CD4-positive, CD25-positive, alpha-beta regulatory T cell (primary cell): ENCODE measurements around the gene ENTHD1. TPM values are rescaled to one million over a fixed set of nuclear protein-coding genes. Genes with fewer than 3 reads are reported as not detected.

Experiments
- ATAC-seq, 2 donors: fragments of 150-1000 bp; cut with Tn5 transposase; one replicate each; pipeline ENCODE4 v1.10.0; 2021; ENCODE audit warnings: low read depth in 2 of 2, moderate number of reproducible peaks in 2 of 2, moderate library complexity in 1 of 2
- DNase-seq, 3 donors: peaks; one replicate each; pipeline versions ENCODE4 v3.0.0 to v3.0.0-alpha.2; 2012 to 2022; ENCODE audit warnings: mixed read lengths in 1 of 3
- H3K27ac ChIP-seq: one replicate; pipeline ENCODE4 v1.7.0; 2013; ENCODE audit warnings: mild to moderate bottlenecking, low read length; ENCODE audit not compliant: insufficient read depth, poor library complexity, severe bottlenecking
- H3K27me3 ChIP-seq: one replicate; pipeline ENCODE4 v1.7.0; 2013; ENCODE audit warnings: low read length; ENCODE audit not compliant: control insufficient read depth, insufficient read depth
- H3K36me3 ChIP-seq: one replicate; pipeline ENCODE4 v1.7.0; 2013; ENCODE audit warnings: mild to moderate bottlenecking, low read length, moderate library complexity; ENCODE audit not compliant: control insufficient read depth, insufficient read depth
- H3K4me1 ChIP-seq: 2 replicates; pipeline ENCODE4 v1.7.0; 2013; ENCODE audit warnings: mild to moderate bottlenecking, low read length; ENCODE audit not compliant: insufficient read depth, control insufficient read depth, poor library complexity, severe bottlenecking
- H3K4me3 ChIP-seq: one replicate; pipeline ENCODE4 v1.7.0; 2013; ENCODE audit warnings: low read depth, mild to moderate bottlenecking, low read length, moderate library complexity
- H3K9me3 ChIP-seq, 2 experiments: 1 replicate in 1 of 2; 2 replicates in 1 of 2; pipeline ENCODE4 v1.7.0; 2013; ENCODE audit warnings: low read length in 2 of 2, mild to moderate bottlenecking in 1 of 2, moderate library complexity in 1 of 2; ENCODE audit not compliant: control insufficient read depth in 2 of 2
- H3K27ac Mint-ChIP-seq, 3 donors: one replicate each; pipeline ENCODE4 v1.8.0; 2020 to 2022; ENCODE audit warnings: mild to moderate bottlenecking in 3 of 3, mixed read lengths in 3 of 3, moderate library complexity in 2 of 3
- H3K27me3 Mint-ChIP-seq: one replicate; pipeline ENCODE4 v1.8.0; 2022; ENCODE audit warnings: mild to moderate bottlenecking, mixed read lengths
- H3K36me3 Mint-ChIP-seq: one replicate; pipeline ENCODE4 v1.8.0; 2020; ENCODE audit warnings: mixed read lengths
- H3K4me1 Mint-ChIP-seq, 4 donors: one replicate each; pipeline ENCODE4 v1.8.0; 2020 to 2022; ENCODE audit warnings: mixed read lengths in 4 of 4, mild to moderate bottlenecking in 1 of 4
- H3K4me3 Mint-ChIP-seq, 4 donors: one replicate each; pipeline ENCODE4 v1.8.0; 2020 to 2022; ENCODE audit warnings: mild to moderate bottlenecking in 4 of 4, mixed read lengths in 4 of 4, moderate library complexity in 3 of 4
- H3K9me3 Mint-ChIP-seq, 7 donors: one replicate each; pipeline ENCODE4 v1.8.0; 2020 to 2022; ENCODE audit warnings: mixed read lengths in 7 of 7, mild to moderate bottlenecking in 3 of 7, moderate library complexity in 2 of 7
- polyA plus RNA-seq, 4 donors: library from polyadenylated mRNA; unstranded; fragments of 300-500 nt; fragmentation: Illumina TruSeq; gene quantifications; one replicate each; pipeline ENCODE4 v1.2.3, GENCODE V29; 2021
- total RNA-seq: library from RNA; stranded (reverse); gene quantifications from one replicate; pipeline ENCODE4 v1.2.3, GENCODE V29; 2022

ENTHD1 gene
- total and polyA plus RNA-seq, 5 donors from 2014 or later: 0.13 to 0.32 (median 0.18) TPM; not detected in 1

DNA sequence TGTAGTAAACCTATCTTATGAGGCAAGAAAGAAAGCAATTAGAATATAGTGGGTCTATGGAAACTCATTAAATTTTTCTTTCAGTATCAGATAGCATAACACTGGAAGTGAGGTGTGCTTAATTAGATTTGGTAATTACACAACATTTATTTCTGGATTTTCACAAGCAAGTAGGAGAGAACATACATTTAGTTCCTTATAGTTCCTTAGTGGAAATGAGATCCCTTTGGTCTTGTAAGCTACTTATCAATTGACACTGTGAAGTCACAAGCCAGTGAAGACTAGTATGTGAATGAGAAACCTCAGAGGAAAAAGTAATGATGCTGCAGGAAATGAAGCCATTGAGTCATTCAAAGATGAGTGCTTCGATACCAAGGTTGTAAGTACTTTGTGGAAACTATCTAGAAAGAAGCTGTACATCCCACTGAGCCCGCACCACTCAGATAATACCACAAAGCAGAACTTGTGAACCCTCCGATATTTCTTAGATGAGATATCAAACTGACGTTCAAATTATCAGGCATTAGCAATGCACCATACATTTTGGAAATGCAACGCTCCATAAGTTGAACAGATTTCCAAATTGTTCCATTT, 53.5 kb downstream of the ENTHD1 start:
- peaks cover 6% of the 10 kb centered on the region for H3K4me1 ChIP-seq
- peak overlapping the region; percentile 23 for H3K4me3 ChIP-seq
- no peak overlapping the region for H3K27ac ChIP-seq
- H3K27me3 ChIP-seq: no peaks in the 10 kb centered on the region
- peak; percentile 60 to 65 for ATAC-seq
- DNase-seq: peak in 1 of 3 donors; percentile 70
- no peaks in the 10 kb centered on the region for H3K9me3 ChIP-seq
- H3K36me3 ChIP-seq: no peaks in the 10 kb centered on the region
- no peaks in the 10 kb centered on the region for H3K9me3 Mint-ChIP-seq
- no peaks in the 10 kb centered on the region for H3K36me3 Mint-ChIP-seq
- peaks cover 0 to 18% (median 15%) of the 10 kb centered on the region in 4 donors for H3K4me1 Mint-ChIP-seq
- peak overlapping the region in 1 of 3 donors; percentile 24 for H3K27ac Mint-ChIP-seq
- H3K27me3 Mint-ChIP-seq: peaks cover 12% of the 10 kb centered on the region
- H3K4me3 Mint-ChIP-seq: no peak overlapping the region

DNA sequence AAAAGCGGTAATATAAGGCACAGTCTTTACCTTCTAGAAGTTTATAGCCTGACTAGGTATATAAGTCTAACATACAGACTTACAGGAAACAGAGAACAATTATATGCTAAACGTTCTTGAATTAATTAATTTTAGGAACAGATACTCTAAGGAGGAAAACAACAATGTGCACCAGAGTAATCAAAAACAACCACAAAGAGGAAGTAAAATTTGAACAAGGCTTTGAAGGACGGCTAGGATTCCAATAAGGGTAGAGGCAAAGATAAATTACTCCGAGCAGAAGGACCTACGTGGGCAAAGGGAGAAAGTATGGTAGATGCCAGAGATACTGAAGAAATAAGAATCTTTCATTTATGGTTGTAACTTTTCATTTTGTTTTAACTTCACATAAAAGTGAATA, 54.4 kb downstream of the ENTHD1 start:
- H3K4me3 ChIP-seq: no peak overlapping the region
- Mint-ChIP-seq H3K36me3 (no peaks in the 10 kb centered on the region), H3K4me1 (peaks cover 0 to 16% (median 14%) of the 10 kb centered on the region in 4 donors), H3K4me3 (no peak overlapping the region), H3K27me3 (peaks cover 15% of the 10 kb centered on the region), H3K27ac (peak overlapping the region in 1 of 3 donors; percentile 24), H3K9me3 (no peaks in the 10 kb centered on the region)
- H3K27me3 ChIP-seq: no peaks in the 10 kb centered on the region
- H3K36me3 ChIP-seq: no peaks in the 10 kb centered on the region
- no peak overlapping the region for H3K27ac ChIP-seq
- DNase-seq: no peak
- peaks cover 6% of the 10 kb centered on the region for H3K4me1 ChIP-seq
- no peak for ATAC-seq
- H3K9me3 ChIP-seq: no peaks in the 10 kb centered on the region

GRCh38 chr22:39833610-39834009, 60.0 kb downstream of the ENTHD1 start:
- ATAC-seq (no peak), DNase-seq (no peak)
- Mint-ChIP-seq H3K27ac (no peak overlapping the region), H3K4me3 (no peak overlapping the region), H3K36me3 (no peaks in the 10 kb centered on the region), H3K4me1 (peaks cover 1 to 5% (median 4%) of the 10 kb centered on the region in 4 donors), H3K27me3 (peaks cover 26% of the 10 kb centered on the region), H3K9me3 (no peaks in the 10 kb centered on the region)
- no peaks in the 10 kb centered on the region for H3K4me1 ChIP-seq
- no peaks in the 10 kb centered on the region for H3K36me3 ChIP-seq
- peaks cover 2% of the 10 kb centered on the region for H3K27me3 ChIP-seq
- no peak overlapping the region for H3K4me3 ChIP-seq
- no peaks in the 10 kb centered on the region for H3K9me3 ChIP-seq
- H3K27ac ChIP-seq: no peak overlapping the region

DNA sequence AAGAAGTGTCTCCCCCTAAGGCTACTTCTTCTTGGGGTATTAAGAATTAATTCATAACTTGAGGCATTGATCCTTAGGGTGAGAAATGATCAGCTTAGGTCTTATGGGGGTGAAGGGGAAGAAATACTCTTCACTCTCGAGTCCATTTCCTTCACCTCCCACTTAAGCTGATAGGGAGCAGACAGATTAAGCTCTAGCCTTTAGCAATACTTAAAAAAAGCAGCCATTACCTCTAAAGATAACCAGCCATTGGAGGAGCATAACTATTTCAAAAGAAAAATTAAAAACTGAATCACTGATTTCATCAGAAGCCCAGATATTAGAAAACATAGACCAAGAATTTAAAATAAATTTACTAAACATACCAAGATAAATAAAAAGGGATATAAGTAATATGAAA, 60.5 kb downstream of the ENTHD1 start:
- ATAC-seq: no peak
- Histone ChIP-seq H3K9me3 (no peaks in the 10 kb centered on the region), H3K4me3 (no peak overlapping the region), H3K27ac (no peak overlapping the region), H3K27me3 (peaks cover 2% of the 10 kb centered on the region), H3K4me1 (no peaks in the 10 kb centered on the region), H3K36me3 (no peaks in the 10 kb centered on the region)
- H3K9me3 Mint-ChIP-seq: no peaks in the 10 kb centered on the region
- H3K36me3 Mint-ChIP-seq: no peaks in the 10 kb centered on the region
- no peak overlapping the region for H3K27ac Mint-ChIP-seq
- no peak for DNase-seq
- no peak overlapping the region for H3K4me3 Mint-ChIP-seq
- peaks cover 26% of the 10 kb centered on the region for H3K27me3 Mint-ChIP-seq
- H3K4me1 Mint-ChIP-seq: peaks cover 4 to 9% (median 5%) of the 10 kb centered on the region in 4 donors

- no peaks in the 10 kb centered on the region for H3K4me1 ChIP-seq
- Mint-ChIP-seq H3K4me1 (peaks cover 4 to 12% (median 5%) of the 10 kb centered on the region in 4 donors), H3K4me3 (no peak overlapping the region), H3K27me3 (peaks cover 26% of the 10 kb centered on the region), H3K36me3 (no peaks in the 10 kb centered on the region), H3K9me3 (no peaks in the 10 kb centered on the region), H3K27ac (peak overlapping the region in 1 of 3 donors; percentile 26)
- H3K27ac ChIP-seq: no peak overlapping the region
- ATAC-seq (no peak), DNase-seq (no peak)
- H3K9me3 ChIP-seq: no peaks in the 10 kb centered on the region
- peaks cover 2% of the 10 kb centered on the region for H3K27me3 ChIP-seq
- H3K36me3 ChIP-seq: no peaks in the 10 kb centered on the region
- H3K4me3 ChIP-seq: no peak overlapping the region
These were observed 60.9 kb downstream of the ENTHD1 start for GRCh38 chr22:39832627-39833074.

DNA sequence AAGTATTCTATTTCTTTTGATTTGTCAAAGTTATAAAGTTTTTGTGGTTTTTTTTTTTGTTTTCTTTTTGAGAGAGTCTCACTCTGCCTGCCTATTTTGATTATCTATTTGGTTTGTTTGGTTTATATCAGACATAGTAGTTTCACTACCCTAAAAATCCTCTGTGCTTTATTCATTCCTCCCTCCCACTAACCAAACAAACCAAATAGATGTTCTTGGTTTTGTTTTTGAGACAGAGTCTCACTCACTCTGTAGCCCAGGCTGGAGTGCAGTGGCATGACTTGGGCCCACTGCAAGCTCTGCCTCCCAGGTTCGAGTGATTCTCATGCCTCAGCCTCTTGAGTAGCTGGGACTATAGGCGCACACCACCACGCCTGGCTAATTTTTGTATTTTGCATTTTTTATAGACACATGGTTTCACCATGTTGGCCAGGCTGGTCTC, 67.9 kb downstream of the ENTHD1 start:
- Mint-ChIP-seq H3K36me3 (no peaks in the 10 kb centered on the region), H3K9me3 (peaks cover 0 to 1% (median 0%) of the 10 kb centered on the region in 7 donors), H3K4me1 (peaks cover 7 to 12% (median 10%) of the 10 kb centered on the region in 4 donors), H3K27me3 (peaks cover 12% of the 10 kb centered on the region), H3K4me3 (no peak overlapping the region), H3K27ac (no peak overlapping the region)
- Histone ChIP-seq H3K27ac (no peak overlapping the region), H3K4me3 (no peak overlapping the region), H3K36me3 (no peaks in the 10 kb centered on the region), H3K4me1 (no peaks in the 10 kb centered on the region), H3K9me3 (no peaks in the 10 kb centered on the region), H3K27me3 (no peaks in the 10 kb centered on the region)
- DNase-seq (peak in 1 of 3 donors; percentile 43), ATAC-seq (peak in 1 of 2 donors; percentile 42)

GRCh38 chr22:39821008-39821407, 72.6 kb downstream of the ENTHD1 start:
- no peak overlapping the region for H3K27ac Mint-ChIP-seq
- Histone ChIP-seq H3K36me3 (no peaks in the 10 kb centered on the region), H3K27ac (no peak overlapping the region), H3K4me3 (no peak overlapping the region), H3K4me1 (no peaks in the 10 kb centered on the region), H3K9me3 (no peaks in the 10 kb centered on the region), H3K27me3 (no peaks in the 10 kb centered on the region)
- H3K9me3 Mint-ChIP-seq: peaks cover 0 to 1% (median 0%) of the 10 kb centered on the region in 7 donors
- ATAC-seq (no peak), DNase-seq (no peak)
- peaks cover 8% of the 10 kb centered on the region for H3K27me3 Mint-ChIP-seq
- H3K4me3 Mint-ChIP-seq: no peak overlapping the region
- no peaks in the 10 kb centered on the region for H3K36me3 Mint-ChIP-seq
- peaks cover 0 to 6% (median 3%) of the 10 kb centered on the region in 4 donors for H3K4me1 Mint-ChIP-seq

DNA sequence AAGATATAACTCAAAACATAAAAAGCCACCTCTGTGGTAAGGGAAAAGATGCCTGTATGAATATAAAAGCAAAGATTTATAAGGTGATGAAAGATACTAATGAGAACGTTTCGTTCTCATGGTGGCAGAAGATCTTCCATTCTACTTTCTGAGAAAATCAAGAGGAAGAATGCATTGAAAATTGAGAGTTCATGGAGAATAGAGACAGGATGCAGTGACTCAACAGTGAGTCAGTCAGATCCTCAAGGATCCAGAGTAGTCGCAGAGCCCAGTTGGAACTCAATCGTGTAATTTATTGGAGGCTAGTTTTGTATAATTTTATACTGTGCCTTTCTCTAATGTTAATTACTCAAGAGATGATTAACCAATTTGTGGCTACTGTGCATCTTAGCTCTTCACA, 73.3 kb downstream of the ENTHD1 start:
- Mint-ChIP-seq H3K4me3 (no peak overlapping the region), H3K9me3 (peaks cover 0 to 1% (median 0%) of the 10 kb centered on the region in 7 donors), H3K4me1 (peaks cover 0 to 3% (median 0%) of the 10 kb centered on the region in 4 donors), H3K36me3 (no peaks in the 10 kb centered on the region), H3K27me3 (peaks cover 13% of the 10 kb centered on the region), H3K27ac (no peak overlapping the region)
- DNase-seq: no peak
- Histone ChIP-seq H3K9me3 (no peaks in the 10 kb centered on the region), H3K36me3 (no peaks in the 10 kb centered on the region), H3K4me3 (no peak overlapping the region), H3K27ac (no peak overlapping the region), H3K4me1 (no peaks in the 10 kb centered on the region), H3K27me3 (no peaks in the 10 kb centered on the region)
- no peak for ATAC-seq
